Stimulated activated CD4-positive, alpha-beta T cell treated with anti-CD3 and anti-CD28 coated beads, Interleukin-2, amount 100 ng/mL, for 24 hours (primary cell): ENCODE data around the gene RNF34.
A peak's percentile ranks its signal among the peaks of the same experiment; 100 is the strongest.

Experiments
- DNase-seq, 2 donors: peaks; one replicate each; pipeline ENCODE4 v3.0.0-alpha.2; 2020

The RNF34 gene

GRCh38 chr12:121390856-121391255, 9.1 kb upstream of the RNF34 start:
- DNase-seq, result no peak

GRCh38 chr12:121391619-121392324, 8.1 kb upstream of the RNF34 start:
- peak; percentile 35 to 43 for DNase-seq

- no peak for DNase-seq
These were observed 7.6 kb upstream of the RNF34 start for GRCh38 chr12:121392325-121392716.

- DNase-seq, result no peak
These were observed 2.4 kb upstream of the RNF34 start for GRCh38 chr12:121397521-121397920.

- no peak for DNase-seq
These were observed 1.6 kb upstream of the RNF34 start for GRCh38 chr12:121398355-121398754.

- DNase-seq, result peak; percentile 58 to 69
These were observed 618 bp downstream of the RNF34 start for GRCh38 chr12:121400332-121401139.

- DNase-seq, result no peak
These were observed 3.8 kb downstream of the RNF34 start for GRCh38 chr12:121403721-121404120.

- DNase-seq, result no peak
These were observed 4.8 kb downstream of the RNF34 start for GRCh38 chr12:121404734-121405133.

GRCh38 chr12:121405211-121405610, 5.3 kb downstream of the RNF34 start:
- DNase-seq, result no peak

GRCh38 chr12:121413917-121414316, 14.0 kb downstream of the RNF34 start:
- no peak for DNase-seq

- no peak for DNase-seq
These were observed 17.9 kb downstream of the RNF34 start for GRCh38 chr12:121417847-121418246.

- no peak for DNase-seq
These were observed 20.2 kb downstream of the RNF34 start for GRCh38 chr12:121420109-121420508.

- no peak for DNase-seq
These were observed 23.3 kb downstream of the RNF34 start for GRCh38 chr12:121423253-121423652.

GRCh38 chr12:121423682-121424623, 24.0 kb downstream of the RNF34 start:
- DNase-seq, result no peak

GRCh38 chr12:121424624-121424975, 24.7 kb downstream of the RNF34 start:
- DNase-seq, result no peak

GRCh38 chr12:121427556-121428050, 27.7 kb downstream of the RNF34 start:
- DNase-seq, result no peak

- no peak for DNase-seq
These were observed 29.0 kb downstream of the RNF34 start for GRCh38 chr12:121428883-121429282.

GRCh38 chr12:121430833-121431415, 31.0 kb downstream of the RNF34 start:
- no peak for DNase-seq

GRCh38 chr12:121432740-121433480, 33.0 kb downstream of the RNF34 start:
- DNase-seq, result no peak

- no peak for DNase-seq
These were observed 36.8 kb downstream of the RNF34 start for GRCh38 chr12:121436706-121437105.

GRCh38 chr12:121438905-121439304, 39.0 kb downstream of the RNF34 start:
- DNase-seq, result no peak

GRCh38 chr12:121439715-121440114, 39.8 kb downstream of the RNF34 start:
- no peak for DNase-seq
